H9 (cell line): ENCODE data around the gene IL32. TPM values are rescaled to one million over a fixed set of nuclear protein-coding genes. Genes with fewer than 3 reads are reported as not detected.

Experiments
- DNase-seq: peaks from one replicate; pipeline ENCODE4 v3.0.0-alpha.2; 2017
- H2AFZ ChIP-seq: one replicate; pipeline ENCODE4 v1.6.1; 2013; ENCODE audit warnings: mild to moderate bottlenecking, low read length, control low read depth, moderate library complexity
- H2AK5ac ChIP-seq: 2 replicates; pipeline ENCODE4 v1.6.1; 2013; ENCODE audit warnings: low read length, control low read depth, mixed read lengths; ENCODE audit not compliant: insufficient read length
- H2BK120ac ChIP-seq: one replicate; pipeline ENCODE4 v1.6.1; 2013; ENCODE audit warnings: low read depth, mild to moderate bottlenecking, low read length, control low read depth, inconsistent platforms; ENCODE audit not compliant: poor library complexity, severe bottlenecking
- H2BK12ac ChIP-seq: 2 replicates; pipeline ENCODE4 v1.6.1; 2013; ENCODE audit warnings: low read length, control low read depth, mixed read lengths, low read depth; ENCODE audit not compliant: insufficient read length
- H2BK15ac ChIP-seq: 2 replicates; pipeline ENCODE4 v1.6.1; 2013; ENCODE audit warnings: low read depth, low read length, control low read depth
- H2BK20ac ChIP-seq: one replicate; pipeline ENCODE4 v1.6.1; 2013; ENCODE audit warnings: low read depth, mild to moderate bottlenecking, low read length, control low read depth, inconsistent platforms; ENCODE audit not compliant: poor library complexity, severe bottlenecking
- H2BK5ac ChIP-seq: 2 replicates; pipeline ENCODE4 v1.6.1; 2013; ENCODE audit warnings: low read length, control low read depth, mixed read lengths; ENCODE audit not compliant: insufficient read length
- H3K14ac ChIP-seq: 2 replicates; pipeline ENCODE4 v1.6.1; 2013; ENCODE audit warnings: low read length, control low read depth; ENCODE audit not compliant: insufficient read depth
- H3K18ac ChIP-seq: 2 replicates; pipeline ENCODE4 v1.6.1; 2013; ENCODE audit warnings: low read depth, mild to moderate bottlenecking, mixed read lengths, low read length, control low read depth; ENCODE audit not compliant: insufficient read length
- H3K23ac ChIP-seq: 2 replicates; pipeline ENCODE4 v1.6.1; 2013; ENCODE audit warnings: low read length, control low read depth, mixed read lengths, low read depth; ENCODE audit not compliant: insufficient read length
- H3K23me2 ChIP-seq: 2 replicates; pipeline ENCODE4 v1.6.1; 2013; ENCODE audit warnings: low read depth, mild to moderate bottlenecking, mixed read lengths, low read length, control low read depth; ENCODE audit not compliant: insufficient read length, poor library complexity, severe bottlenecking
- H3K27ac ChIP-seq: 2 replicates; pipeline ENCODE4 v1.5.1; 2013; ENCODE audit warnings: low read length, control low read depth, mixed read lengths, low read depth; ENCODE audit not compliant: insufficient read length
- H3K27me3 ChIP-seq: 2 replicates; pipeline ENCODE4 v1.6.1; 2013; ENCODE audit warnings: low read length, control low read depth, inconsistent platforms; ENCODE audit not compliant: insufficient read depth
- H3K4ac ChIP-seq: 2 replicates; pipeline ENCODE4 v1.6.1; 2013; ENCODE audit warnings: low read depth, mild to moderate bottlenecking, control low read depth, inconsistent platforms, low read length, moderate library complexity
- H3K4me1 ChIP-seq: 2 replicates; pipeline ENCODE4 v1.6.1; 2013; ENCODE audit warnings: low read length, control low read depth, inconsistent platforms; ENCODE audit not compliant: insufficient read depth
- H3K4me2 ChIP-seq: 2 replicates; pipeline ENCODE4 v1.6.1; 2013; ENCODE audit warnings: low read length, control low read depth, mixed read lengths; ENCODE audit not compliant: insufficient read length, insufficient read depth
- H3K56ac ChIP-seq: 2 replicates; pipeline ENCODE4 v1.6.1; 2013; ENCODE audit warnings: low read depth, mild to moderate bottlenecking, mixed read lengths, low read length, control low read depth; ENCODE audit not compliant: insufficient read length
- H3K79me1 ChIP-seq: 2 replicates; pipeline ENCODE4 v1.6.1; 2013; ENCODE audit warnings: low read depth, mild to moderate bottlenecking, moderate library complexity, low read length, control low read depth, inconsistent platforms; ENCODE audit not compliant: insufficient read depth, poor library complexity, severe bottlenecking
- H3K79me2 ChIP-seq: 2 replicates; pipeline ENCODE4 v1.6.1; 2013; ENCODE audit warnings: low read length, control low read depth, inconsistent platforms; ENCODE audit not compliant: insufficient read depth
- H3K9ac ChIP-seq: 2 replicates; pipeline ENCODE4 v1.6.1; 2013; ENCODE audit warnings: low read length, control low read depth, mixed read lengths; ENCODE audit not compliant: insufficient read length; ENCODE audit errors: extremely low read depth
- H3K9me3 ChIP-seq: one replicate; pipeline ENCODE4 v1.6.1; 2013; ENCODE audit warnings: low read depth, low read length, inconsistent platforms; ENCODE audit not compliant: control insufficient read depth
- H3T11ph ChIP-seq: one replicate; pipeline ENCODE4 v1.6.1; 2013; ENCODE audit warnings: mild to moderate bottlenecking, low read length, control low read depth, inconsistent platforms
- H4K20me1 ChIP-seq: one replicate; pipeline ENCODE4 v1.6.1; 2013; ENCODE audit not compliant: control insufficient read depth, insufficient read length, insufficient read depth
- H4K5ac ChIP-seq: 2 replicates; pipeline ENCODE4 v1.6.1; 2013; ENCODE audit warnings: low read depth, mild to moderate bottlenecking, mixed read lengths, low read length, control low read depth; ENCODE audit not compliant: insufficient read length
- H4K8ac ChIP-seq: replicated peaks from 2 replicates; pipeline ENCODE4 v1.6.1; 2013; ENCODE audit warnings: low read length, control low read depth, mixed read lengths, low read depth; ENCODE audit not compliant: insufficient read length
- H4K91ac ChIP-seq: 2 replicates; pipeline ENCODE4 v1.6.1; 2013; ENCODE audit warnings: low read depth, mild to moderate bottlenecking, moderate library complexity, mixed read lengths, low read length, control low read depth; ENCODE audit not compliant: insufficient read length
- H3K27ac Mint-ChIP-seq, 3 experiments: 2 replicates in 2 of 3; 3 replicates in 1 of 3; pipeline ENCODE4 v1.8.0; 2020 to 2021; ENCODE audit warnings: mixed read lengths in 3 of 3, mild to moderate bottlenecking in 1 of 3, moderate library complexity in 1 of 3
- H3K27me3 Mint-ChIP-seq: 2 replicates; pipeline ENCODE4 v1.8.0; 2021; ENCODE audit warnings: low read depth, mild to moderate bottlenecking, moderate library complexity, mixed read lengths
- H3K36me3 Mint-ChIP-seq, 3 experiments: 2 replicates in 2 of 3; 3 replicates in 1 of 3; pipeline ENCODE4 v1.8.0; 2020 to 2021; ENCODE audit warnings: low read depth in 3 of 3, mixed read lengths in 3 of 3; ENCODE audit not compliant: insufficient read depth in 1 of 3
- H3K4me1 Mint-ChIP-seq, 2 experiments: 2 replicates each; pipeline ENCODE4 v1.8.0; 2020; ENCODE audit warnings: mixed read lengths in 2 of 2
- H3K4me3 Mint-ChIP-seq, 2 experiments: 2 replicates in 1 of 2; 3 replicates in 1 of 2; pipeline ENCODE4 v1.8.0; 2020 to 2021; ENCODE audit warnings: mild to moderate bottlenecking in 2 of 2, mixed read lengths in 2 of 2, moderate library complexity in 1 of 2
- H3K9me3 Mint-ChIP-seq, 2 experiments: 2 replicates in 1 of 2; 3 replicates in 1 of 2; pipeline ENCODE4 v1.8.0; 2020; ENCODE audit warnings: mild to moderate bottlenecking in 2 of 2, mixed read lengths in 2 of 2, moderate library complexity in 1 of 2
- CTCF ChIP-seq: fragments of 200-600 bp; sonication (generic); conservative IDR thresholded peaks from 3 replicates; pipeline ENCODE4 v1.8.0; 2021; ENCODE audit warnings: antibody characterized with exemption, mild to moderate bottlenecking
- WGBS: extraction: QIAGEN DNeasy Blood & Tissue Kit; methylation state at CpG from one replicate; pipeline ENCODE4 v1.1.7; 2013; ENCODE audit warnings: missing lambda C conversion rate, low lambda C conversion rate, mixed read lengths; ENCODE audit not compliant: insufficient read length; ENCODE audit errors: extremely low coverage; 5-methylcytosine and 5-hydroxymethylcytosine counted together
- total RNA-seq: library from RNA; stranded (reverse); gene quantifications from 2 replicates; pipeline ENCODE4 v1.2.1, GENCODE V29; 2021

Gene IL32
- total RNA-seq, 1 experiment from 2014 or later = 2.0 TPM

- WGBS = no CpG with 5 or more reads among the region's 7 CpGs
- no peak for DNase-seq
- Histone ChIP-seq H3K4me2 (no peak overlapping the region), H2BK20ac (no peak overlapping the region), H2BK12ac (no peak overlapping the region), H4K91ac (no peak overlapping the region), H2BK5ac (no peak overlapping the region), H3K14ac (no peak overlapping the region), H3K56ac (no peak overlapping the region), H3K4me1 (no peaks in the 10 kb centered on the region), H3K18ac (no peak overlapping the region), H3K23ac (no peak overlapping the region), H3K23me2 (no peaks in the 10 kb centered on the region), H3K9me3 (no peaks in the 10 kb centered on the region), H3K79me1 (no peaks in the 10 kb centered on the region), H2BK120ac (no peak overlapping the region), H2AFZ (no peak overlapping the region), H3K27me3 (no peaks in the 10 kb centered on the region), H3K79me2 (no peaks in the 10 kb centered on the region), H4K20me1 (no peaks in the 10 kb centered on the region), H2AK5ac (no peak overlapping the region), H3K4ac (no peak overlapping the region), H3K9ac (no peak overlapping the region), H2BK15ac (no peak overlapping the region), H3K27ac (no peak overlapping the region), H4K5ac (no peak overlapping the region), H4K8ac (no peak overlapping the region), H3T11ph (no peak overlapping the region)
- Mint-ChIP-seq H3K9me3 (no peaks in the 10 kb centered on the region), H3K27me3 (peaks cover 4% of the 10 kb centered on the region; the same call in 1 of the 2 replicates), H3K4me1 (peaks cover 10 to 17% of the 10 kb centered on the region in 2 experiments), H3K27ac (no peak overlapping the region), H3K4me3 (no peak overlapping the region), H3K36me3 (peaks cover 13 to 51% (median 14%) of the 10 kb centered on the region in 3 experiments; a peak in 6 of 7 replicates)
- no peak for TF ChIP-seq CTCF
Observed at GRCh38 chr16:3084969-3085670, 19.7 kb downstream of the IL32 start.
